Erythroblast (primary cell): ENCODE results near the gene DBF4.
A peak's percentile ranks its signal among the peaks of the same experiment; 100 is the strongest.
"Not testable (repeated sequence)": the region's sequence is repeated elsewhere in the genome, so short reads cannot be mapped to it uniquely, and the experiment has no call there.

Experiments used
- DNase-seq, 2 experiments: peaks; one replicate each; lab custom pipeline; 2025; lab: John Stamatoyannopoulos, UW
- GATA1 ChIP-seq: IDR thresholded peaks from 2 replicates; pipeline ENCODE4 v1.6.1; 2011; ENCODE audit warnings: low read depth, mild to moderate bottlenecking, control low read depth, low read length, moderate library complexity
- POLR2A ChIP-seq: IDR thresholded peaks from 2 replicates; pipeline ENCODE4 v1.6.1; 2011; ENCODE audit warnings: mild to moderate bottlenecking, low read length

Gene DBF4, protein sequence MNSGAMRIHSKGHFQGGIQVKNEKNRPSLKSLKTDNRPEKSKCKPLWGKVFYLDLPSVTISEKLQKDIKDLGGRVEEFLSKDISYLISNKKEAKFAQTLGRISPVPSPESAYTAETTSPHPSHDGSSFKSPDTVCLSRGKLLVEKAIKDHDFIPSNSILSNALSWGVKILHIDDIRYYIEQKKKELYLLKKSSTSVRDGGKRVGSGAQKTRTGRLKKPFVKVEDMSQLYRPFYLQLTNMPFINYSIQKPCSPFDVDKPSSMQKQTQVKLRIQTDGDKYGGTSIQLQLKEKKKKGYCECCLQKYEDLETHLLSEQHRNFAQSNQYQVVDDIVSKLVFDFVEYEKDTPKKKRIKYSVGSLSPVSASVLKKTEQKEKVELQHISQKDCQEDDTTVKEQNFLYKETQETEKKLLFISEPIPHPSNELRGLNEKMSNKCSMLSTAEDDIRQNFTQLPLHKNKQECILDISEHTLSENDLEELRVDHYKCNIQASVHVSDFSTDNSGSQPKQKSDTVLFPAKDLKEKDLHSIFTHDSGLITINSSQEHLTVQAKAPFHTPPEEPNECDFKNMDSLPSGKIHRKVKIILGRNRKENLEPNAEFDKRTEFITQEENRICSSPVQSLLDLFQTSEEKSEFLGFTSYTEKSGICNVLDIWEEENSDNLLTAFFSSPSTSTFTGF

DNA sequence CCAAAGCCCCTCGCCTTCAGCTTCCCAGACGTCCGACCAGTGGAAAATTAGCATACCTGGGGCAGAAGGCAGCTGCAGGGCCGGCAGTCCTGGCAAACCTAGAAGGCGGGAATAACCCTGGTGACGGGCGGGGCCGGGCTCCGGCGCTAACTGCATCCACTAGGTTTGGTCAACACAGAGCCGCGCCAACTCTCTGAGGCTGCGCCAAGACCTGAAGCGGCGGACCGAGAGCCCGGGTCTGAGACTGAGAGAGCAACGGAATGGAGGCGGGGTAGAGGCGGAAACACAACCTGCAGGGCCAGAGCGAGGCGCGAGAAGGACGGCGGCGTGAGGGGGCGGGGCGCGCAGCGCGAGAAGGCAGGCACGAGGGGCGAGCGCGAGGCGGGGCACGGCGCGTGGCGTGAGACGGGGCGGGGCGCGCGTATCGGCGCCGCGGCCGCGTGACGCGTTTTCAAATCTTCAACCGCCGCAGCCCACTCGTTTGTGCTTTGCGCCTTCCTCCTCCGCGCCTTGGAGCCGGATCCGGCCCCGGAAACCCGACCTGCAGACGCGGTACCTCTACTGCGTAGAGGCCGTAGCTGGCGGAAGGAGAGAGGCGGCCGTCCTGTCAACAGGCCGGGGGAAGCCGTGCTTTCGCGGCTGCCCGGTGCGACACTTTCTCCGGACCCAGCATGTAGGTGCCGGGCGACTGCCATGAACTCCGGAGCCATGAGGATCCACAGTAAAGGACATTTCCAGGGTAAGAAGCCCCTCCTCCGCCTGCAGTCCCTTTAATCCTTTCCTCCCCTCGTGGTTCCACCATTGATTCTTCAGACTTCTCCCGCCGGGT lies at the start of gene DBF4, which contains the start of gene SLC25A40:
TSS of gene DBF4 (plus strand) at position 454 of the 829 bp plus-strand sequence. CDS start at position 694, 240 bp downstream.
TSS of gene SLC25A40 (minus strand) at position 321 of the 829 bp plus-strand sequence. CDS start 17,633 bp downstream, outside the sequence.
- peak; percentile 94 to 96 for DNase-seq
- TF ChIP-seq POLR2A, result peak; percentile 96
- TF ChIP-seq GATA1, result no peak

DNA sequence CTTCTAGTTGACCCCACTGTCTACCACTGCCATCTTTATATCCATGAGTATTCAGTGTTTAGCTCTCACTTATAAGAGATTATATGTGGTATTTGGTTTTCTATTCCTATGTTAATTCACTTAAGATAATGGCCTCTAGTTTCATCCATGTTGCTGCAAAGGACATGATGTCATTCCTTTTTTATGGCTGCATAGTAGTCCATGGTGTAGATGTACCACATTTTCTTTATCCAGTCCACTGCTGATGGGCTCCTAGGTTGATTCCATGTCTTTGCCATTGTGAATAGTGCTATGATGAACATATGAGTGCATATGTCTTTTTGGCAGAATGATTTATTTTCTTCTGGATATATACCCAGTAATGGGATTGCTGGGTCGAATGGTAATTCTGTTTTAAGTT lies 47.9 kb upstream of the DBF4 start:
- not testable (repeated sequence) for DNase-seq

DNA sequence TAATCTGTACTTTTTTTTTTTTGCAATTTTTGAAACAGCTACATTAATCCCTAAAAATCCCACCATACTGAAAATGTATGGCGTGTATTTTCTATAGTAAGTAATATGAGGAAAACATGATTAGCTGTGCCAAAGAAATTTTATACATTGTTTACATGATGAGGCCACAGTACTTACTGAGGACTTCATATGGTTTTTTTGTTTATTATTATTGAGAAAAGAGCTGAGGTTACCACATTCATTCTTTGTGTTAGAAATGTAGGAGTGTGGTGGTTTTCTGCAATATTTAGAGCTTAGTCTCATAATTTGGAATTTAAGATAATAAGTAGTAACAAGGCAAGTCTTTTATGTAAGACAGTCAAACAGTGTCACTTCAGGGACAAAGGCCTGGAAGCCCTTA lies 45.2 kb upstream of the DBF4 start:
- TF ChIP-seq POLR2A, result no peak
- no peak for TF ChIP-seq GATA1

DNA sequence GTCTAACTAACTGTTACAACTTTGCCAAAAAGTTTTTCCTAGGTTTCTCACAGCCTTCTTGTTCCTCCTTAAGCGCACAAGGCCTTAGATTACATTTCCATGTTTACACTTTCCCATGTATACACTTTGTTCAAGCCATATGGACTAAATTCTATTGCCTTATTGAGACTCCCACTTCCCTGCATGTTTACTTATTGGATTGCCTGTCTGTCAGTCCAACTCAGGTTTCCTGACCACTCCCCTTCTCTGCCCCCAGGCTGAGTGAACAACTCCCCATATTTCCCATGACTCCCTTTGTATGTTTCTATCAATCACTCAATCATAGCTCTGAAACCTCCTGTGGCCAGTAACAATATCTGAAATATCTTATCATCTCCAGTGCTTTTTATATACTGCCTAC lies 43.2 kb upstream of the DBF4 start:
- no peak for TF ChIP-seq GATA1
- no peak for TF ChIP-seq POLR2A
- no peak for DNase-seq

More for the DNA sequence above, 45.2 kb upstream of the DBF4 start:
- DNase-seq, result no peak

DNA sequence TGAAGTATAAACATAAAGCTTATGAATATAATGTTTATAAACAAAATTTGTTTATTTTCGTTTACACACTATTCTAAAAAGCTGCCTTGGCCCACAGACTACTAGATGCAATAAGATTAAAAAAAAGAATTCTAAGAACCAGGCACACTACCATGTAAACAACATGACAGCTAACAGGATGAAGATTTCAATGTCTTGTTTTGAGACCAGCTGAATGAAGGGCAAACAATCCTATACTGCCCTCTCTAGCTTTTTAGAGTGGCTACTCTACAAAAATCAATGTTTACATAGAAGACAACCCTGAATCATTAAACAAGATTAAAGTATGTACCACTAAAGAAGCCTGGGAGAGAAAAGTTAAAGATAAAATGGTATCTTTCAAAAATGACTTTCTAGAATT lies 38.7 kb upstream of the DBF4 start:
- DNase-seq, result no peak
- TF ChIP-seq GATA1, result no peak
- TF ChIP-seq POLR2A, result no peak

DNA sequence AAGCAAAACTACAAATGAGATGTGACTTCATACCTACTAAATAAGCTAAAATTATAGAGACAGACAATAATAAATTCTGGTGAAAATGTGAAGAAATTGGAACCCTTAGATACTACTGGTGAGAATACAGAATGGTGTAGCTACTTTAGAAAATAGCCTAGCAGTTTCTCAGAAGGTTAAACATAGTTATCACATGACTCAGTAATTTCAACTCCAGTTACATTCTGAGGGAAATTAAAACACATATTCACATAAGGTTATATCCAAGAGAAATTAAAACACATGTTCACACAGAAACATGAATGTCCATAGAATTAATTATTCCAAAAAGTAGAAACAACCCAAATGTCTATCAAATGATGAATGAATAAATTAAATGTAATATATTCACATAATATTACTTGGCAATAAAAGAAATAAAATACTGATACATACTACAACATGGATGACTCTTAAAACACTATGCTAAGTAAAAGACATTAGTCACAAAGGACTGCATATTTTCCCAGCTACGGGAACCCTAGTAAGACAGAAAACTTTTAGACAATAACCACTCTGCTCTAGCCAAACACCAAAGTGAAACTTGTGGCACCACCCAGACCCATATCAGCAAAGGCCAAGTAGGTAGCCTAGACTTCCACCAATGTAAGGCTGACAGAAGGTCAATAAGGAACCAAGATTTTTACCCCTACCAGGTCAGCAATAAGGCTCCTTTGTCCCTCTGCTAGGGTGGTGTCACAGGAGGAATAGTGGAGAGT lies 25.3 kb upstream of the DBF4 start:
- DNase-seq, result peak; percentile 10 to 12

DNA sequence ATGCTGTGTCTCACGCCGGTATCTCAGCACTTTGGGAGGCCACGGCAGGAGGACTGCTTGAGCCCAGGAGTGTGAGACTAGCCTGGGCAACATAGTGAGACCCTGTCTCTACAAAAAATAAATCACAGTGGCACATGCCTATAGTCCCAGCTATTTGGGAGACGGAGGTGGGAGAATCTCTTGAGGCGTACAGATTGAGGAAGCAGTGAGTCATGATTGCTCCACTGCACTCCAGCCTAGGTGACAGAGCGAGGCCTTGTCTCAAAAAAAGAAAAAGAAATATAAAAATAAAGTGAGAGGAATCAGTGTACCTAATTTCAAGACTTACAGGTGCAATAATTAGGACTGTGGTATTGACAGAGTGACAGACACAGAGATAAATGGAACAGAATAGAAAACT lies 24.0 kb upstream of the DBF4 start:
- TF ChIP-seq GATA1, result no peak
- no peak for TF ChIP-seq POLR2A
- DNase-seq, result no peak

More for the DNA sequence above, 25.3 kb upstream of the DBF4 start:
- no peak for TF ChIP-seq GATA1
- TF ChIP-seq POLR2A, result no peak

DNA sequence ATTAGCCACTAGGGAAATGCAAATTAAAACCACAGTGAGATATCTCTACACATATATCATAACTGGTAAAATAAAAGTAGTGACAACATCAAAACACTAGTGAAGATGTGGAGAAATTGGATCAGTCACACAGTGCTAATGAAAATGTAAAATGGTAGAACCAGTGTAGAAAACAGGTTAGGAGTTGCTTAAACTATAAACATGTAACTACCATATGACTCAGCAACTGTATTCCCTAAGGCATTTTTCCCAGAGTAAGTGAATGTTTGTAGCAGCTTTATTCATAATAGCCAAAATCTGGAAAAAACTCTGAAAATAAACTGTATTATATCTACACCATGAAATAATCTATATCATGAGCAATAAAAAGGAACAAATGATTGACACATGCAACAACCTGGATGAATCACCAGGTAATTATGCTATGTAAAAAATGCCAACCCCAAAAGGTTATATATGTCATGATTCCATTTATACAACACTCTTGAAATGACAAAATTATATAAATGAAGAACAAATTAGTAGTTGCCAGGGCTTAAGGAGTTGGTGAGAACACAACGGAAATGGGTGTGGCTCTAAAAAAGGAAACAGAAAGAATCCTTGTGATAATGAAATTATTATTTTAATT lies 22.9 kb upstream of the DBF4 start:
- no peak for TF ChIP-seq POLR2A
- TF ChIP-seq GATA1, result no peak
- DNase-seq, result no peak

DNA sequence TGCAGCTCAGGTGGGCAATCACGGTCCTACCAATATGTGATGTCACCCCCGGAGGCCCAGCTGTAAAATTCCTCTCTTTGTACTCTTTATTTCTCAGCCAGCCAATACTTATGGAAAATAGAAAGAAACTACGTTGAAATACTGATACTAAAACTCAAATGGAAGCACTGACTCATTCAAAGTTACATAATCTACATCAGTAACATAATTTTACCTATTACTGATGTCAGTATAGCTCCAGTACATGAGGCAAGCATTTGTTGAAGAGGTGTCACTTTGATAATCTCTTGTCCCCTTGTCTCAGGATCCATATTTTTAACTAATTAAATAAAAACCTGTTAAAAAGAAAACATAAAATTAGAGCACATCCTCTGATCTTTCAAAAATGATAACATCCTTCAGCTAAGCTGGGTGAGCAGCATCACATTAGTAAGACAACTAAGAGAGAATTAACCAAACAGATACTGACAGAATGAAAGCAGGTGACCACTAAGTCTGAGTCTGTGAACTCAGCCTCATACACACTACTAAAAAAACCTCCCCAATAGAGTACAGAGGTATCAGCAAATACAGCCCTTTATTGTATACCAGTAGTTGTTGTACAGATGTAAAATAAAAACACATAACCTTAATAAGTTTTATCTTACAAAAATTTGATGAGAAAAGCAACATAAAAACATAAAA lies 17.7 kb upstream of the DBF4 start:
- no peak for DNase-seq
- TF ChIP-seq GATA1, result no peak
- TF ChIP-seq POLR2A, result no peak

DNA sequence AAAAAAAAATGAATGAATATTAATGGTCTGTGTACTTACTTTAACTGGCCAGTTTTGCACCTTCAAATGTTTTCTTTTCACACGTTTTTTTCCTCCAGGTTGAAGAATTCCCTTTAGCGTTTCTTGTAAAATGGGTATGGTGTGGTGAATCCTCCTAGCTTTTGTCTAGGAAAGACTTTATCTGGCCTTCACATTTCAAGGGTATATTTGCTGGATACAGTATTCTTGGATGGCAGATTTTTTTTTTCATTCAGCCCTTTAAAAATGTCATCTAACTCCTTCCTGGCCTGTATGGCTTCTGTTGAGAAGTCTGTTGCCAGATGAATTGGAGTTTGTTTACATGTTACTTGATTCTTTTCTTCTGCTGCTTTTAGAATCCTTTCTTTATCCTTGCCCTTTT lies 10.2 kb upstream of the DBF4 start:
- no peak for TF ChIP-seq POLR2A
- no peak for TF ChIP-seq GATA1
- no peak for DNase-seq

DNA sequence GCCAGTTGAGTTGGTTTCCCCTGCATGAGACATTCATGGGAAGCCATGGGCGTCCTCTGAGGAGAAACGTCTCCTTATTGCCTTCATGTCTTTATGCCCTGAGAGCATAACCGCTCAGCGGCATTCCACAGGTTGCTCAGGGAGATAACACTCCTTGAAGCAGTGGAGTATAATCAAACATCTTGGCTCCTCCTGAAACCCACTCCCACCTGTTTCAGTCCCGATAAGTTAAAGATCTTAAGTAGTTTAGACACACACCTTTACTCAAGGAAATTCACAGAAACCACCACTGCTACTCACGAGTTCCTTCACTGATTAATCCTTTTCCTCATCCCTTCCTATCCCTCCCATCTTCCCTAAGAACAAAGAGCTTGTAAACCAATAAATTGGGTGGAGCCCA lies 9.8 kb upstream of the DBF4 start:
- DNase-seq, result not testable (repeated sequence)

DNA sequence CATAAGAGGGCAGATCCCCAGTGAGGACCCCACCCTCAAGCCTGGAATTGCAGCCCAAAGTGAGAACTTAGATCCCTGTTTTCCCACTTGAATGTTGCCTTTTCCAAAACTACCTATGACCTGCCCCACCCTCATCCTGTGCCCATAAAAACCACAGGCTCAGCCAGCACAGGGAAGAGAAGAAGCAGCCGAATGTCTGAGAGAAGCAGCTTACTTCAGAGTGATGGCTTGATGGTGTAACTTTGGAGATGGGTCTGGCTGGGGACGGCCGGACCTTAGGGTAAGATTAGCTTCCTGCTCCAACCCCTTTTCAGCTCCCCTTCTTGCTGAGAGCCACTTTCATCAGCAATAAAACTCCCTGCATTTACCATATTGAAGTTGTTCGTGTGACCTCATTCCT lies 5.8 kb upstream of the DBF4 start:
- no peak for DNase-seq
- TF ChIP-seq GATA1 (no peak), POLR2A (no peak)
